HG03039 (cell line): Measurements from ENCODE around the gene MYO9A.

Experiments
- ATAC-seq: cut with Tn5 transposase; IDR thresholded peaks from one replicate; pipeline ENCODE4 v1.9.1; 2021; ENCODE audit warnings: mild to moderate bottlenecking, moderate library complexity; ENCODE audit not compliant: unreplicated experiment

The MYO9A gene

DNA sequence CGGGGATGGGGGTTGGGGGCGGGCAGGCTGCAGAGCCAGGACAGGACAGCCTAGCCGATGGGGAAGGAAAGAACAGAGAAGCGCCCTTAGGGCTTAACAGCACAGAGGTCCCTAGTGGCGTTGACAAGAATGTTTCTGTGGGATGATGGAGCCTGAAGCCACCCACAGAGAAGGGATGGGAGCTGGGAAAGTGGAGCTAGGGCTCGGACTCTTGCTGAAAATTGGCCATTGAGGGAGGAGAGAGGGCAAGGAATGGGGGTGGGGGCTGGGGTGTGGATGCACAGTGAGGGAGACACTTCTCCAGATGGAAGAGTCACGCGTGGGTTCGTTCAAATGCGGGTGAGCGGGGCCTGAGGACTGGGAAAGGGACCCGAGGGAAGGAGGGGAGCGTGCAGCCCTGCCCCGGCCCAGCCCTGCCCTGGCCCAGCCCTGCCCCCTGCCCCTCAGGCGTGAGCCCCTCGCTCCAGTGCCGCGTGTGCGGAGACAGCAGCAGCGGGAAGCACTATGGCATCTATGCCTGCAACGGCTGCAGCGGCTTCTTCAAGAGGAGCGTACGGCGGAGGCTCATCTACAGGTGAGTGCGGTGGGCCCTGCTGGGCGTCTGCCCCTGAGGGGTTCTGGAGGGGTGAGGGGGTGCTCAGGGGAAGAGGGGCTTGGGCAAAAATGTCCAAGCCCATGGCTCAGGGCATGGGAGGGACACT, 306.8 kb downstream of the MYO9A start:
- ATAC-seq = no peak

DNA sequence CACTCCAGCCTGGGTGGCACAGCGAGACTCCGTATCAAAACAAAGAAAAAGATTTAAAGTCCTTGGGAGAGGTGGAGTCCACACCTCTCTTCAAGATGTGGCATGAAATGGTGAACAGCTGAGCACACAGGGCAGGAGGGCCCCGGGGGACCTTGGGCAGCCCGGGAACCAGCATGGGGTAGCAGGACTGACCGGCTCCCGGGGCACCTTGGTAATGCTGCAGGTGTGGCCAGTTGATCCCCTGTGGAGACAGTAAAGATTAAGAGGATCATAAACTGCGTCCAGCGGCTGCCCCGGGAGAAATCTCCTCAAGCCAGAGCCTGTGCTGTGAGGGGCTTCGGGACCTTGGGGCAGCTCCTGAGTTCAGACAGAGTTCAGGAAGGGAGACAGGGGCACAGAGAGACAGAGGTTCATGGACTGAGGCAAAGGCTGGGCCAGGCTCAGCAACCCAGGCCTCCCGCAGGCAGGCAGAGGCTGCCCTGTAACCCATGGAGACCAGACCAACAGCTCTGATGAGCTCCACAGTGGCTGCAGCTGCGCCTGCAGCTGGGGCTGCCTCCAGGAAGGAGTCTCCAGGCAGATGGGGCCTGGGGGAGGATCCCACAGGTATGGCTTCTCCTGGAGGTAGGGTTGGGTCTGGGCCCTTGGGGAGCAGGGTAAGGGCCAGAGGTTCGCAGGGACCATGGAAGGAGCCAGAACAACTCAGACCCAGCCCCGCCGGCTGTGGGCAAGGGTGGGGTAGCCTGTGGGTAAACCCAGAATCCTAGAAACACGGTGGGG, 307.5 kb downstream of the MYO9A start, which contains the start of gene NR2E3:
NR2E3 (plus strand) TSS at position 299 of the 780 bp plus-strand sequence; CDS start at position 489, 190 bp downstream.
- no peak for ATAC-seq

- ATAC-seq = no peak
These were observed 308.6 kb downstream of the MYO9A start for GRCh38 chr15:71809346-71809745.

- ATAC-seq = no peak
These were observed 309.5 kb downstream of the MYO9A start for GRCh38 chr15:71808311-71809020.

GRCh38 chr15:71807691-71808091, 310.3 kb downstream of the MYO9A start:
- no peak for ATAC-seq

- ATAC-seq = no peak
These were observed 310.8 kb downstream of the MYO9A start for GRCh38 chr15:71807125-71807629.

- no peak for ATAC-seq
These were observed 311.5 kb downstream of the MYO9A start for GRCh38 chr15:71806452-71806931.

DNA sequence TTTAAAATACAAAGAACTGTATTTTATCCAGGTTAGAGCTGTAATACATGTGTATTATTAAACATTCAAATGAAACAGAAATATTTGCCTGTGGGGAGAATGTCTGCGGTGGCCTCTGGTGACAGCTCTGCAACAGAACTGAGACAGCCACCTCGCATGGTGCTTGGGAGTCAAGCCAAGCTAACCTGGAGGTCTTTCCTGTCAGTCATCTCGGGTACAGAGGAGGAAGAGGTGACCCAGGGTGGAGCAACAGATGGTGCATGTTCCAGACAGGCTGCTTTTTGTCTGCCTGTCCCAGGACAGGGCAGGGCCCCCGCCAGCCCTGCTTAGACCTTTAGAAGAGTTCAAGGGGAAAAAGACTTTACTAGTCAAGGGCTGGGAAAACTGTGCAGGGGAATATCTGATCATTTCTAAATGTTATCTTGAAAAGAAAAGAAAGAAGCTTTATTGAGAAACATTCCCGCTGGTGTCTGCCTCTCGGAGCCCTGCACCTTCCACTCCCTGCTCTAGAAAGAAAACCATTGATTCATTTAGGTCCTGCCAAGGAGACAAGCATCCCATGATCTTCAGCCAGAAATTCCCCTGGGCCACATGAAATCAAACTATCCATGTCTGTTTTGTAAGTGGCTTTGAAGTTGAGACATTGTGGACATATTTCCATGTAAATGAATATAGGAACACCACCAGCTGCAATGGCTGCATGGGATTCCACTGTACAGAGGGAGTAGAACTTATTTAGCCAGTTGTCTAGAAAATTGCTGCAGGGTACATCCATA, 313.1 kb downstream of the MYO9A start:
- ATAC-seq = no peak

GRCh38 chr15:71804226-71804625, 313.7 kb downstream of the MYO9A start:
- ATAC-seq = no peak

GRCh38 chr15:71802770-71803169, 315.2 kb downstream of the MYO9A start:
- ATAC-seq = no peak

DNA sequence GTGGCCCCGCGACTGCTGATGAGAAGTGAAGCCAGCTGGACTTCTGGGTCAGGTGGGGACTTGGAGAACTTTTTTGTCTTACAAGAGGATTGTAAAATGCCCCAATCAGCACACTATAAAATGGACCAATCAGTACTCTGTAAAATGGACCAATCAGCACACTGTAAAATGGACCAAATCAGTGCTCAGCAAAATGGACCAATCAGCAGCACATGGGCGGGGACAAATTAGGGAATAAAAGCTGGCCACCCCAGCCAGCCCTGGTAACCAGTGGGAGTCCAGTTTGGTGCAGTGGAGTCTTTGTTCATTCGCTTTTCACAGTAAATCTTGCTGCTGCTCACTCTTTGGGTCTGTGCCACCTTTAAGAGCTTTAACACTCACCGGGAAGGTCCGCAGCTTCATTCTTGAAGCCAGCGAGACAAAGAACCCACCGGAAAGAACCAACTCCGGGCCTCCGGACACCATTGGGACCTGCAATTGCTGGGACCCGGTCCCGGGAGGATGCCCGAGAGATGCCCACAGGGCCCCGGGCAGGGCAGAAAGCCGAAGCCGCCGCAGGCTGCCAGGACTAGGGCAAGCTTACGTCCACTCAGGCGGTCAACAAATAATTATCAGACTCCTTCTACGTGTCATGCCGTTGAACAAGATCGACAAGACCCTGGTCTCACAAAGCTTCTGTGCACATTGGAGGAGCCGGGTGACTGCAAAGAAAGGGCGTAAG, 315.9 kb downstream of the MYO9A start:
- ATAC-seq = no peak

DNA sequence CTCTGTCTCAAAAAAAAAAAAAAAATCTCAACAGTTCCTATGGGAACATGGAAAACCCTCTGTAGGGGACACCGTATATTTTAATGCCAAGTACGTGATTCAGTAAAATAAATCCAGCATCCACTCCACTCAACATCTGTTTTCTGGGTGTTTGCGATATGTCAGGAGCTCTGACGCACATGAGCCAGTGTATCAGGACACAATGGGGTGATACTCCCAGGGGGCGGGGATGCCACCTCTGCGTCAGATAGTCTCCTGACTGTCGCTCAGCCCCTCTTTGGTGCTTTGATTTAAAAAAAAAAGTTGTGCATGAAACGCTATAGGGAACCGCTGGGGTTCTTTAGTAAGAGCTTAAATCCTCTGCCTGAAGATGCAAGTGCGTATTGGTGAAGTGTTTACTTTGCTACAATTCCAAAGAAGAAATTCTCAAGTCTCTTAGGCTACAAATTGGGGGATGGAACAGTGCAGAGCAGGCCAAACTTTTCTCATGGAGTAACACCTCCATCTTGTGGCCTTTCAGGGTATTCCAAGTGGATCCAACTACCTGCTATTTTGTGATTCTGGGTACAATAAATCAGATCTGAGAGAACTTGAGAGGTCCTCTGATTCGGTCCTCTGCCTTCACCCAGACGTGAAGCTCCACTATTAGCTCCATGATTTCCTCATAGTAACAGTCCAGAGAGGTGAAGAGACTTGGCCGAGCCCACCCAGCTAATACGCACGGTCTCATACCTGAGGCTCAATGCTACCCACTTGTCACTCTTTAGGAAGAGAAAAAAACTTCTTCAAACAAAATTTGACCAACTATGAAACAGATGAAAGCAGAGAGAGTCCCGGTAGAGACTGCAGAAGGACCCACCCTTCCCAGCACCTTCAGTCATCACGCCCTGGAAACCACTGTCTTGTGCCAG, 316.9 kb downstream of the MYO9A start:
- ATAC-seq = no peak

DNA sequence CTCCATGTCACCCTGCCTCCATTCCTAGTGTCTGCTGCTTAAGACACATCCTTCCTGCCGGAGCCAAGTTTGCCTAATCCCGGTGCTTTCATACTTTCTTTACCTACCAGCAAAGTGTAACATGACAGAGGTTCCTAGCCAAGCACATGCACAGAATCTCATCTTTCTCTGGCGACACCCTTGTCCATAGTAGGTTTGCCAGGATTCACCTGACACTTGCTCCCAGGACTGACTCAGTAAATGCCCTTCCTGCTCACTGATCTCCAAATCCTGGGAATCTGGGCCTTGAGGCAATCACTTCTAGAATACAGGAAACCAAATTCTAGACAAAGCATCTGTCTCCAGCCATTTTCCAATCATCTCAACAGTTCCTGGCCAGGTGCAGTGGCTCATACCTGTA, 317.8 kb downstream of the MYO9A start:
- no peak for ATAC-seq

GRCh38 chr15:71798641-71799040, 319.3 kb downstream of the MYO9A start:
- no peak for ATAC-seq

DNA sequence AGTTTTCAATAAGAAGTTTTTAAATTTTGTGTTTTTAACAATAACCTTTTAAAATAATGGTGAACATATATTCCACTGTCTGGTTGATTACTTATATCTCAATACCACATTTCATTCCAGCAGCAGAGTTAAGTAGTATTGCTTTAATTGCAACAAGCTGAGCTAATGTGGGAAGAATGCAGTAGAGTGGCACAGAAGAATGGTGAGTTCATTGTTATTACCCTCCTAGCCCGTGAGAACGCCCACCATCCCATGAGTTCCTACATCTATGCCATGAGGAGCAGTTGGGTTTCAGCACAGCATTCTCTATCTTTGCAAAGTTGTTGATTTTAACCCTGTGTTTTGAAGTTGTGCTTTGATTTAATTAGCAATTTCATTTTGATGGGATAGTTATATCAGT, 325.4 kb downstream of the MYO9A start:
- ATAC-seq = no peak

DNA sequence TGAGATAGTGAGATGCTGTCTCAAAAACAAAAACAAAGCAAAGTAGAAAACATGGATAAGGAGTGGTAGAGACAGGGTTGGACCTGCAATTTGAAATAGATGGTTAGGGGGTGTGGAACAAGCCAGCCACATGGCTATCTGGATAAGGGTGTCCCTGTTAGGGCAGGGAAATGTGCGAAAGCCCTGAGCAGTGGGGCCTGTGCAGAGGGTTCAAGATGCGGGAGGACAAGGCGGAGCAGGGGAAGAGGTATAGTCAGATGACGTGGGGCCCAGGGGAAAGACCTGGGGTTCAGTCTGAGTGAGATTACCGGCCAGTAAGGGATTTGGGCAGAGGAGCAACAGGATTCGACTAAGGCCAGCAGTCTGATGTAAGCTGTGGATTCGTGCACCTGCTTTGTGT, 326.0 kb downstream of the MYO9A start:
- no peak for ATAC-seq

DNA sequence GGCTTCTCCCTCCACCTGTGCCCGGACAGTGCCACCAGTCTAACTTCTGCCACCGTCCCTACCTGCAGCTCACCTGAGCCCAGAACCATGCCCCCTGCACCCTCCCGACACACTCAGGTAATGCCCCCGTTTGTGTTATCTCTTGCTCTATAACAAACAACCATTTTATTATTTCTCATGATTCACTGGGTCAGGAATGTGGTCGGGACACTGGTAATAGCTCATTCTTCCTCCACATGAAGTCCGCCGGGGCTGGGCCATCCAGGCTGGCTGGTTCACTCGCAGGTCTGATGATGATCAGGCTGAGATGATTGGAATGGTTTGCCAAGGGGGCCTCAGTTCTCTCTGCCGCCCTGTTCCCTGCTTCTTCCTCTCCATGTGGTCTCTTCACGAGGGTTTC, 327.9 kb downstream of the MYO9A start:
- ATAC-seq = no peak

DNA sequence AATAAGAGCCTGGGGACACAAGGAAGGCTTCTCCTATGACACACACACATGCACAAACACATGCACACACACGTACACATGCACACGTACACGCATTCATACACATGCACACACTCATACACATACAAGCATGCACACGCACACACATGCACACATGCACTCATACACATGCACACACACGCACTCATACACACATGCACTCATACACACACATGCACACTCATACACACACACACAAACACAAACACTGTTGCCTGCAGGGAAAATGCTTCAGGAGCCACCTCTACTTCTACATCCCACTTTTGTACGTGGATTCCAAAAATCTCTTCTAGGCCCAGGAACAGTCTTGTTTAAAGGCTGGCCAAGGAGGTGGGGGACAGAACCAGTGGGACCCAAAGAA, 328.3 kb downstream of the MYO9A start:
- no peak for ATAC-seq
